Progenitor cell of endocrine pancreas (in vitro differentiated cells): ENCODE measurements around the gene STIL. TPM values are rescaled to one million over a fixed set of nuclear protein-coding genes. Genes with fewer than 3 reads are reported as not detected.

ENCODE experiments used
- DNase-seq: peaks from one replicate; pipeline ENCODE4 v3.0.0; 2021; ENCODE audit warnings: low spot score; ENCODE audit not compliant: unreplicated experiment
- H3K27ac Mint-ChIP-seq: 2 replicates; pipeline ENCODE4 v1.8.0; 2021; ENCODE audit warnings: mild to moderate bottlenecking, moderate library complexity, mixed read lengths
- H3K27me3 Mint-ChIP-seq: 2 replicates; pipeline ENCODE4 v1.8.0; 2021; ENCODE audit warnings: mixed read lengths
- H3K36me3 Mint-ChIP-seq: 2 replicates; pipeline ENCODE4 v1.8.0; 2022; ENCODE audit warnings: mixed read lengths; ENCODE audit not compliant: insufficient read depth
- H3K4me1 Mint-ChIP-seq: 2 replicates; pipeline ENCODE4 v1.8.0; 2021; ENCODE audit warnings: low read depth, mixed read lengths
- H3K4me3 Mint-ChIP-seq: 2 replicates; pipeline ENCODE4 v1.8.0; 2021; ENCODE audit warnings: low read depth, mild to moderate bottlenecking, moderate library complexity, mixed read lengths
- H3K9me3 Mint-ChIP-seq: 2 replicates; pipeline ENCODE4 v1.8.0; 2021; ENCODE audit warnings: low read depth, mixed read lengths
- total RNA-seq: library from RNA; stranded (reverse); gene quantifications from 2 replicates; pipeline ENCODE4 v1.2.1, GENCODE V29; 2021
- TF ChIP-seq, protein P1 (sequence below): fragments of 200-600 bp; sonication (generic); IDR thresholded peaks from one replicate; pipeline ENCODE4 v1.5.0; 2021; ENCODE audit warnings: antibody characterized with exemption, mild to moderate bottlenecking; ENCODE audit not compliant: unreplicated experiment

Gene STIL
- total RNA-seq, 1 donor from 2014 or later: 14.8 TPM

DNA sequence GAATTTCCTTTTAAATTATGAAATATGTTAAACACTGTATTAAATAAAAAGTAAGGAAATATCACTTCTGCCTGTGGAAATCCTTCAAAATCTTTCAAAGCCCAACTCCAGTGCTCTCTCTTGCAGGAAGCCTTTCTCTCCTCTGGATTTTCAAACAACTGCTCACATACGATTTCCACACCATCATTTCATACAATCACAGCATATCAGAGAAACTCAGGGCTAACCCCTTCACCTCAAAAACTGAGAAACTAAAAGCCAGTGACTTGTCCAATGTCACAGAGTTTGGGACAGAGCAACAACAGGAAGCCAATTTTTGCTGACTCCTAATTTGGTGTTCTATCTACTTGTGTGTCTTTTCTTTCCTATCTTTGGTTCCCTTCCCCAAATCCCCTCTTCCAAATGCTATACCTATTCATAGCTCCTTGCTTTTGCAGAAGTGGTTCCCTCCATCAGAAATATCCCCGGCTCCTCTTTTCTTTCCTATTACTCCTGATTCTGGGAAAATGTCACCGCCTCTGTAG, 69.5 kb downstream of the STIL start:
- Mint-ChIP-seq H3K27ac (no peak overlapping the region), H3K27me3 (peaks cover 55% of the 10 kb centered on the region), H3K4me1 (no peaks in the 10 kb centered on the region), H3K9me3 (no peaks in the 10 kb centered on the region), H3K36me3 (peaks cover 3% of the 10 kb centered on the region), H3K4me3 (no peak overlapping the region)
- DNase-seq: no peak
- TF ChIP-seq, protein P1, sequence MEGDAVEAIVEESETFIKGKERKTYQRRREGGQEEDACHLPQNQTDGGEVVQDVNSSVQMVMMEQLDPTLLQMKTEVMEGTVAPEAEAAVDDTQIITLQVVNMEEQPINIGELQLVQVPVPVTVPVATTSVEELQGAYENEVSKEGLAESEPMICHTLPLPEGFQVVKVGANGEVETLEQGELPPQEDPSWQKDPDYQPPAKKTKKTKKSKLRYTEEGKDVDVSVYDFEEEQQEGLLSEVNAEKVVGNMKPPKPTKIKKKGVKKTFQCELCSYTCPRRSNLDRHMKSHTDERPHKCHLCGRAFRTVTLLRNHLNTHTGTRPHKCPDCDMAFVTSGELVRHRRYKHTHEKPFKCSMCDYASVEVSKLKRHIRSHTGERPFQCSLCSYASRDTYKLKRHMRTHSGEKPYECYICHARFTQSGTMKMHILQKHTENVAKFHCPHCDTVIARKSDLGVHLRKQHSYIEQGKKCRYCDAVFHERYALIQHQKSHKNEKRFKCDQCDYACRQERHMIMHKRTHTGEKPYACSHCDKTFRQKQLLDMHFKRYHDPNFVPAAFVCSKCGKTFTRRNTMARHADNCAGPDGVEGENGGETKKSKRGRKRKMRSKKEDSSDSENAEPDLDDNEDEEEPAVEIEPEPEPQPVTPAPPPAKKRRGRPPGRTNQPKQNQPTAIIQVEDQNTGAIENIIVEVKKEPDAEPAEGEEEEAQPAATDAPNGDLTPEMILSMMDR: no peak

DNA sequence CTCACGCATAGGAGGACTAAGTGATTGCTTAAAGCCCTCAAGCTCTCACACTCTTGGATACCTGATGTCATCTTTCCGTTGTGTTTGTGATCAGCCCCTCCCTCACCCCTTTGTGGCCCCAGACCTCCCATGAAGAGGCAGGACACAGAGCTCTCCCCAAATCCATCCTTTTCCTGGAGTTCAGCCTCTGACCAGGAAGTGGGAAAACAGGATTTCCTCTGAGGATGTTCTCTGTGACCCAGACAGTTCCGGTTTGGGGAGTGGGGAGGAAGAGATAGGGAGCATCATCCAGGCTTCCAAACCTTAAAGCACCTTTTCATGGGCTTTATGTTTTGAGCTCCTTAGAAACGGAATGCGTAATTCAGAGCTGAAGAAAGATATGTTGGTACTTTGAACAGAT, 70.0 kb downstream of the STIL start:
- no peaks in the 10 kb centered on the region for H3K4me1 Mint-ChIP-seq
- no peaks in the 10 kb centered on the region for H3K9me3 Mint-ChIP-seq
- DNase-seq: no peak
- H3K36me3 Mint-ChIP-seq: peaks cover 2% of the 10 kb centered on the region
- H3K27ac Mint-ChIP-seq: no peak overlapping the region
- H3K27me3 Mint-ChIP-seq: peaks cover 60% of the 10 kb centered on the region
- TF ChIP-seq, protein P1: no peak
- no peak overlapping the region for H3K4me3 Mint-ChIP-seq

DNA sequence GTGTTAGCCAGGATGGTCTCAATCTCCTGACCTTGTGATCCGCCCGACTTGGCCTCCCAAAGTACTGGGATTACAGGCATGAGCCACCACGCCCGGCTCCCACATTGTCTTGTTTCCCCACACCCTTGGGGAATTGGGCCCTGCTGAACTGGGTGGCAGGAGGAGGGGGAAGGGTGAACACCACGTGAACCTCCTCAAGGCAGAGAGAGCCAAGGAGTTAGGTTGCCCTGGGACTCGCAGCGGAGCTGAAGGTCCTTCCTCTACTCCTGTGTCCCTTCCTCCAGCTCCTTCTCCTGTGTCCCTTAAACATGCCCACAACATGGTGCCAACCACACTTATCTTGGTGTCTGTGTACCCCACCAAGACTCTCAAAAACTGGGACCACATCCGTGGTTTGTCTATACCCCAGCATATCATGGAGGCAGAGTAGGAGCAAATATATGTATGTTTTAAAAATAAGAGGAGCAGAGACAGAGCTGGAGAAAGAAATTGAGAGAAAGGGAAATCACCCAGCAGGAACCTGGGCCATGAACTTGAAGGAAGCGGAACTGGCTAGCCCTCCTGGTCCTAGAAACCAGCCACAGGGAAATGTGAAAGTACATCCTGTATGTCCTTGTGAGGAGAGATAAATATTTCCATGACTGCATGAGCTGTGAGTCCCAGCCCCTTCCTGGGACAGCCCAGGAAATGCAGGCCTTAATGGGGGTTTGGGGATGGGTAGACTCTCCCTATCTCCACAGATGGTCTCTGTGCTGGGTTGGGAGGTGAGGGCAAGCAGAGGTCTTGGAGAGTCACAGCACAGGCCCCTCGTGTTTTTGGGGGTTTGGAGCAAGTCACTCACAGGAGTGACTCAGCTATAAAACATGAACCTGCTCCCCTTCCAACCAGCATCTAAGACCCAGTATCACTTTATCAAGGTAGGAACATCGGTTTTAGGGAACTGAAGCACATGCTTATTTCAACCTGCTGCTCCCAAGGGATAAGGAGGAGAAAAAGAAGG, 72.5 kb downstream of the STIL start:
- Mint-ChIP-seq H3K4me3 (no peak overlapping the region), H3K36me3 (no peaks in the 10 kb centered on the region), H3K27me3 (peaks cover 75% of the 10 kb centered on the region), H3K4me1 (no peaks in the 10 kb centered on the region), H3K9me3 (no peaks in the 10 kb centered on the region), H3K27ac (no peak overlapping the region)
- TF ChIP-seq, protein P1: no peak
- no peak for DNase-seq

DNA sequence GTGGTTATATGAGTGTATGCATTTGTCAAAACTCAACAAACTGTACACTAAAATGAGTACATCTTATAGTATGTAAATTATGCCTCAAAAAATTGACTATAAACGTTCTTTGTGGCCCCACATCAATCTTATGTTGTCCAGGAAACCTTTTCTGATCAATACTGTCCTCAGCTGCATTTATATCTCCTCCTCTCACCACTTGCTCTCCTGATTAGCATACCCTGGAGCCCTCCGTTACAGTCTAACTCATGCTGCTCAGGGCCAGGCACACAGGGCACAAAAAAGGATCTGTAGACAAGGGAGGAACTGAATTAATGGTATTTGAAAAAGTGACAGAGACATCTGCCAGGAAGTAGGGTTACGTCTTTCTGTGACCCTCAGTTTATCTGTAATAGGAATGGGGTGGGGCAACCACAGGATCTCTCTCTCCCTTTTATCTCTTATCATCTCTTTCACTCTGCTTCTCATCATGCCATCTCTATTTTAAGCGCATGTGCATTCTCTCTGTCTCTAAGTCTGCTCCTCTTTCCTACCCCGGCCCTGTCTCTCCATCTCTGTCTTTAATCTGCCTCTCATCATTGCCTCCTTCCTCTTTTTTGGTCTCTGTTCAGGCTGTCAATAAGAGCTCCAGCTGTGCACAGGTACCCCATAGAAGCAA, 74.9 kb downstream of the STIL start:
- no peaks in the 10 kb centered on the region for H3K4me1 Mint-ChIP-seq
- no peaks in the 10 kb centered on the region for H3K36me3 Mint-ChIP-seq
- H3K27ac Mint-ChIP-seq: no peak overlapping the region
- H3K9me3 Mint-ChIP-seq: no peaks in the 10 kb centered on the region
- TF ChIP-seq, protein P1: no peak
- no peak overlapping the region for H3K4me3 Mint-ChIP-seq
- no peak for DNase-seq
- H3K27me3 Mint-ChIP-seq: peaks cover 80% of the 10 kb centered on the region

DNA sequence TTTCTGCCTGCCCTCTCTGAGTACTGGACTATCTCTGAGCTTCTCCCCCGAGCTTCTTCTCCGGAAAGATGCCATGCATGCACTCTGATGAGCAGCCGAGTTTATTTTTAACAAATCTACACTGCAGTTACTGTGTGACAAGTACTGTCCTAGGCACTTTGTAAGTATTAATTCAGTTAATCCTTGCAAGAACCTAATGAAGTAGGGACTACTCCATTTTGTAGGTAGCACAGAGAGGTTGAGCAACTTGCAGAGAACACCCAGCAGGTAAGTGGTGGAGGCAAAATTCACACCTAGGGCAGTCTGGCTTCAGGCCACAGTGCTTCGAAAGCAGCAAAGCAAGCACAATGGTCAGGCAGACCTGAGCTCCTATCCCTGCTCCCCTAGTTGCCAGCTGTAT, 78.1 kb downstream of the STIL start:
- Mint-ChIP-seq H3K4me3 (no peak overlapping the region), H3K4me1 (peaks cover 7% of the 10 kb centered on the region), H3K9me3 (no peaks in the 10 kb centered on the region), H3K36me3 (no peaks in the 10 kb centered on the region), H3K27ac (no peak overlapping the region), H3K27me3 (peaks cover 82% of the 10 kb centered on the region)
- DNase-seq: no peak
- TF ChIP-seq, protein P1: no peak
